Fibroblast of peridontal ligament (primary cell): ENCODE measurements around the gene NACC2.
A peak's percentile ranks its signal among the peaks of the same experiment; 100 is the strongest.

ENCODE experiments used
- DNase-seq: peaks from one replicate; pipeline ENCODE4 v3.0.0-alpha.2; 2010; ENCODE audit errors: extremely low read depth

NACC2 gene

DNA sequence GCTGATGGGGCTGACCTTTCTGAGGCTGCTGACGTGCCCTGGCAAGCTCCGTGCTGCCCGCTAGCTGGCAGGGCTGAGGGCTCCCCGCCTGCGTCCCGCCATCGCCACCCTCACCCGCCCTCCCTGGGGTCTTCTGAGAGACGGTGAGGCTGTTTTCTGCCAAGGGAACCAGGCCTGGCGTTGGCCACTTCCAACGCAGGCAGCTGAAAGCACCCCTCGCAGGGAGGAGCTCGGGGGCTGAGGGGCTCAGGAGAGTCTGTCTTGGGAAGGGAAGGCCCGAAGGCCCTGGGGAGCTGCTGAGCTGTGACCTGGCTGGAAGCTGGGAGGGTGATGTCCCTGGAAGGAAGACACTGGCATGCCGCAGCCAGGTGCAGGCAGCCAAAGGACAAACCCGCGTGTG lies 33.3 kb upstream of the NACC2 start:
- no peak for DNase-seq

GRCh38 chr9:136127313-136127712 lies 32.2 kb upstream of the NACC2 start:
- no peak for DNase-seq

DNA sequence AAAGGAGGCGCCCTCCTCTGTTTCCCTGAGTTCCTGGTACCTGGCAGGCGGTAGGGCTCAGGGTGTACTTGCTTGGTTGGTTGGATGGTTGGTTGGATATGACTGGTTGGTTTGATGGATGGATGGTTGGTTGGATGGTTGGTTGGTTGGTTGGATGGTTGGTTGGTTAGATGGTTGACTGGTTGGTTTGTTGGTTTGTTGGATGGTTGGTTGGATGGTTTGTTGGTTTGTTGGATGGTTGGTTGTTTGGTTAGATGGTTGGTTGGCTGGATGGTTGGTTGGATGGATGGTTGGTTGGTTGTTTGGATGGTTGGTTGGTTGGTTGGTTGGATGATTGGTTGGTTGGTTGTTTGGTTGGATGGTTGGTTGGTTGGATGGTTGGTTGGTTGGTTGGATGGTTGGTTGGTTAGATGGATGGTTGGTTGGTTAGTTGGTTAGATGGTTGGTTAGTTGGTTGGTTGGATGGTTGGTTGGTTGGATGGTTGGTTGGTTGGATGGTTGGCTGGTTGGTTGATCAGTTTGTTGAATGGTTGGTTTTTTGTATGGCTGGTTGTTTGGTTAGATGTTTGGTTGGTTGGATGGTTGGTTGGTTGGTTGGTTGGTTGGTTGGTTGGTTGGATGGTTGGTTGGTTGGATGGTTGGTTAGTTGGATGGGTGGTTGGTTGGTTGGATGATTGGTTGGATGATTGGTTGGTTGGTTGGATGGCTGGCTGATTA lies 30.0 kb upstream of the NACC2 start:
- DNase-seq = no peak

DNA sequence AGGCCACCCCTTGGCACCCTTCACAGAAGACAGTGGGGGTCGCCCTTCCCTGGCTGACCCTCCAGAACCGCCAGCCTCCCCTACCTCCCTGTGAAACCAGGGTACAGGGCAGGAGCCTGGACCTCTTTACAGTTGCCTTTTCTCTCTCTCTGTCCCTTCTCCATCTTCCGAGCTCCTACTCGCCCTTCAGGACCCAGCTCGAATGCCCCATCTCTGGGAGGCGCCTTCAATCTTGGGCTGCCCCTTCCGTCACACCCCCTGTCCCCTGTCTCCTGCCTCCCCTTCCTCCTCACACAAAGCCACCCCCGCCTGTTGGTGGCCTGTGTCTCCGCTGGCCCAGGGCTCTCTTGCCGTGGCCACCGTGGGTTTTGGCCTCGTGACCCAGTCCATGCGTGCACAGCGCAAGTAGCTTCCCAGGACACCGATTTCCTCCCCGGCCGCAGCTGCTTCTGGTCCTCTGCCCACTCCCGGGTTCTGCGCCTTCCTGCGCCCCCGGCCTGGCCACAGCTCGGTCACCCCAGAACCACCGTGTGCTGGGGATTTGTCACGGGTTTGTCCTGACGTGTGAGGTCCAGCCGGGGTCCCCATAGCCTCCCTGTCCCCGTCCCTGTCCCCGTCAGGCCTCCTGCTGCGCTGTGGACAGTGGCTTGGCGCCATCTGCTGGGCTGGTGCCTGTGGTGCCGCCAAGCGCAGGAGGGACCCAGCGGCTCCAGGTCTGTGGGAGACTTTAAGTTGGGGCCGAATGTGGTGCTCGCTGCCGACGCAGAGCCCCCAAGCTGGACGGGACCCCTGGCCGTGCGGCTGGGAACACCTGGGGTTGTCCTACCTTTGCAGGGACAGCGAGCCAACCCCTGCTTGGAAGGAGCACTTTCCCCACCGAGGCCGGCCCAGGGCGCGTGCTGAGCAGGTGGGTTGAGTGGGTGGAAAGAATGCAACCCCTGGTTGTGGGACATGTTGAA lies 27.6 kb upstream of the NACC2 start:
- peak; percentile 35 for DNase-seq

GRCh38 chr9:136121801-136122200 lies 26.7 kb upstream of the NACC2 start:
- no peak for DNase-seq

- DNase-seq = no peak
These were observed 25.4 kb upstream of the NACC2 start for GRCh38 chr9:136120438-136120844.

GRCh38 chr9:136119883-136120393 lies 24.8 kb upstream of the NACC2 start:
- DNase-seq = no peak

DNA sequence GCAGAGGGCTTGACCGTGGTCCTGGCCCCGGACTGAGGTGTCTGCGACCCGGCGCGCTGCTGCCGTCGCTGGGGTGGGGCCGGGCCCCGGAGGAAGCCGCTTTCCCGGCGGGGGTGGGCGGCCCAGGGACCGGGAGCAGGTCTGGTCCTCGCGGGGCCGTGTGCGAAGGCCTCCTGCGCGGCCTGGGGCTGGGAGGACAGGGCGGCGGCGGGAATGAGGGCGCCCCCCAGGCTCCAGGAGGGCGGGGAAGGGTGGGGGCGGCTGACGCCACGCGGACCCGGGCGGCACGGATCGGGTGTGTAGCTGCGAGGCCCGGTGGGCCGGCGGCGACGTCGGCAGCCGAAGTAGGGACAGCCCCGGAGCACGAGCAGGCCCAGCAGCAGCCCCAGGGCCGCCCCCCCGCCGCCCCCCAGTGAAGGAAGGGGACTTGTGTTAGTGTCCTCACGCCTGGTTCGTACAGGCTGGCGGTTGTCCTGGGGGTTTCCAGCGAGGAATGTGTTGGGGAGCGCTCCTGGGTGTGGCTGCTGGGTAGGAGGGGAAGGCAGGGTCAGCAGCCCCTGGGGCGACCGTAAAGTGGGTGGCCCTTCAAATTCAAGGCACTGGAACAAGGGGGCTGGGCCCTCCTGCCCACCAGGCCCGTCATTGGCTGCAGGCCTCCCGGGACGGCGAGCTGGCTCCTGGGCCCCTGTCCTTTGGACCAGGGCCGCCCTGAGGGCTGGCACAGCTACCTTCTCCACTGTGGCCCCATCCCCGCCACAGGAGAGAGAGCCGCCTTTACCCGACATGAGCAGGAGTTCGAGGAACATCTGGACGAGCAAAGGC lies 24.2 kb upstream of the NACC2 start:
- peak; percentile 21 for DNase-seq

DNA sequence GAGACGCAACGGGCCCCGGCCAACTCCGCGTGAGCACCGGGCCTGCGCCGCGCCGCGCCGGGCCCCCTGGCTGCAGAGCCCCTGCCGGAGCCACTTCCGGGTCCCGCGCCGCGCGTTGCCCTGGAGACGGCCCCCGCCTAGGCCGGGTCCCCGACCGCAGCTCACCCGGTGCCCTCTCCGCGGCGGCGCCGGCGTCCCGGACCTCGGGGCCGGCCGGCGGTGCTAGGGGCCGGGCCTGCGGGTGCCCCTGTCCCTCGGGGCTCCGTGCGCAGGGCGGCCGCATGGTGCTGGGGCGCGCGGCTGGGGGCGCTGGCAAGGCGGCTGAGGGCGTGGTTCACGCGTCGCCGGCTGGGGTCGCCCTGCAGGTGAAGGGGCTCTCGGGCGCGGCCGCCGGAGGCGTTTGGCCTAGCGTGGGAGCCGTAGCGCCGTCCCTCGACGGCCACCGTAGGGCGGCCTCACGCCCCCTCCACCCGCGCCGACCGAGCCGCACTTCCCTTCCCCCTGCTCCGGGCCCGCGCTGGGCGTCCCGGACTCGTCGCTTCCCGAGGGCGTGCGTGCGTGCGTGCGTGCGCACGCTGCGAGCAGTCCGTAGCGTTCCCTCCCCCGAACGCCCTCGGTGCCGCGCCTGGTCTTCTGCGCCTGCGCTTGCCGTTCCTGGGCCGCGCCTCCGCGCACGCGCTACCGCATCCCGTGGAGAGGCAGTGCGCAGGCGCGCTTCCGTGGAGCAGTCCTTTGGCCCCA lies 23.4 kb upstream of the NACC2 start, which contains the start of gene TMEM250:
TSS of gene TMEM250 (minus strand) at position 556 of the 741 bp plus-strand sequence. CDS start 1,975 bp downstream, outside the sequence.
- peak; percentile 94 for DNase-seq

DNA sequence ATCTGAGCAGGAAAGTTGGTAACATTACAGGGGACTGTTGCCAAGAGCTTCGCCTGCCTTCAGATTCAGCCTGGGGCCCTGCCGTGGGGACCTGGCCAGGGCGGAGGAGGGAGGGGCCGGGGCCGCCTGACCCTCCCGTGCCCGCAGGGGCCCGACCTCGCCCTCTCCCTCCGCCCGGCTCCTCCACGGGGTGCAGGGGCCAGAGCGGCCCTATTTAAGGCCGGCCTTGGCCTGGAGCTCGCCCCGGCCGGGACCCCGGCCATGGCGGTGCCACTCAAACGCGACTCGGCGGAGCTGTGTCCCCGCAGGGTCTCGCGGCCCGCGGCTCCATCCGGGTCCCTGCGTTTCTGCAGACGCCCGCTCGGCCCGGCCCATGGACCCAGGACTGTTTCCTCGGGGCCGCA lies 22.8 kb upstream of the NACC2 start:
- no peak for DNase-seq

- no peak for DNase-seq
These were observed 22.3 kb upstream of the NACC2 start for GRCh38 chr9:136117291-136117915.

- no peak for DNase-seq
These were observed 21.4 kb upstream of the NACC2 start for GRCh38 chr9:136116360-136117098.

GRCh38 chr9:136115641-136116359 lies 20.7 kb upstream of the NACC2 start:
- no peak for DNase-seq

GRCh38 chr9:136115206-136115605 lies 20.1 kb upstream of the NACC2 start:
- no peak for DNase-seq

DNA sequence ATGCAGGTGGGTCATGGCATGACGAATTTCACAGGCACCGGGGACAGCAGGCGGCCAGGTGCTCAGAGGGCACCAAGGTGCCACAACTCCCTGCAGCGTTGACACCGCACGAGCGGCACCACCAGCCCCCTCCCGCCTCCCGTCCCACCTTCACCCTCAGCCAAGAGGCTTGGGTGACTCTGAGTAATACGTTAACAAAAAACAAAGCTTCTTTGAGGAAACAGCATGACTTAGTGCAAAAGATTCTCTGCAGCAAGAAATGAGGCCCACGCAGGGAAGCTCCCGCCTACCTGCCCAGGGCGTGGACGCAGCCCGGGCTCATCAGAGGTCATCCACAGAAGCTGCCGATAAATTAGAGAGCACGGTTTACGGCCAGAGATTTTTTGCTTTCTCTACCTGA lies 19.5 kb upstream of the NACC2 start:
- DNase-seq = no peak

- DNase-seq = no peak
These were observed 17.5 kb upstream of the NACC2 start for GRCh38 chr9:136112541-136112940.

DNA sequence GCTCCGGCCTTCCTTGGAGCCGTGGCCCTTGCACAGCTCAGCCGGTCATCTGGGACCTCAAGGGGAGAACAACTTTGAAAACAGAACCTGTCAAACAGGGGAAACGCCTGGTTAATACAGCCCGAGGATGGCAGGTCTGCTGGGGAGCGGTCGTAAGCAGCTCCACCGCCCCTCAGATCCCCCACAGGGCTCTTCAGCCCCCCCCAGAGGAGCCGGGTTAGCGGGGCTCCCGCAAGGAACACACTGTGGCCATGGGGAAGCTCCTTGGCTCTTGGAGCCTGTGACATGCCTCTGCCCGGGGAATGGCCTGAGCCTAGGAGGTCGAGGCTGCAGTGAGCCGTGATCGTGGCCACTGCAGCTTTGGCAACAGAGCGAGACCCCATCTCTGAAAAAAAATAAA lies 16.8 kb upstream of the NACC2 start:
- no peak for DNase-seq

GRCh38 chr9:136111190-136111589 lies 16.1 kb upstream of the NACC2 start:
- DNase-seq = no peak
